NCI-H2081 treated with DMSO at 0.1 percent for 48 hours (cell line): ENCODE results near the gene CDK5R2.
A peak's percentile ranks its signal among the peaks of the same experiment; 100 is the strongest.

Source experiments
- DNase-seq: peaks from one replicate; lab custom pipeline; 2025; lab: John Stamatoyannopoulos, UW

Gene CDK5R2

DNA sequence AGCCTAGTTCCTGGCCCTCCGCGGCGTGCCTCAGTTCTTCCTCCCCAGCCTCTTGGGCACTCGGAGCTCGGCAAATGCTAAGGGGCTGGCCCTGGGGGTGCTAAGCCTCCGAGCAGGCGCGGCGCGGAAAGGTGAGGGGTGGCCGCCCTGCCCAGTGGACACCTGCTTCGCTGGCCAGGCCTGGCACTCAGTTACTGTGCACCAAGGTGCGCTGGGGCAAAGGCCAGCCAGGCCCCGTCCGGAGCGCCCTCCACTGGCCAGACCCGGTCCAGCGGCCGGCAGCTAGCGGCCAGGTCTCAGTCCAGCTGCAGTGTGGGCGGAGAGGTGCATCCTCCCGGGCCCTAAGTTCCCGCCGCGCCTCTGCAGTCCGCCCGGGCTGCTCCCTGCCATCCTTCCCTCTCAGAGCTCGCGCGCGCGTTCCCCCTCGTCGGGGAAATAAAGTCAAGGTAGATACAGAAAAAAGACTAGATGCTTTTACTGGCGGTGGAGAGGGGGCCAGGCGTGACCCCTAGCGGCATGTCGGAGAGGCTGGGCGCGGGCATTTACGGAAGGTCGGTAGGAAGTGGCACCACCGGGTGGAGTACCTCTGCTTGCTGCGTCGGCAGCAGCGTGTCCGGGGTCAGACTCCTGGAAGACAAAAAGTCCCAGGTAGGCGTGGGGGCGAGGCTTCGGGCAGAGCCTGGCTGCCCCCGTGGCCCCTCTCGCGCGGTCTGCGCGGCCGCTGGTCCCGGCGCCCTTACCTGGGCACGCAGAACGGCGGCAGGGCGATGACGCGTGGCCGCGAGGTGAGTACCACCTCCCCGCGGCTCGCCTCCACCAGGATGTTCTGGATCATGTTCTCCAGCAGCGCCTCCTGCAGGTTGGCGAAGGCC lies 43.2 kb downstream of the CDK5R2 start:
- peak; percentile 38 for DNase-seq

DNA sequence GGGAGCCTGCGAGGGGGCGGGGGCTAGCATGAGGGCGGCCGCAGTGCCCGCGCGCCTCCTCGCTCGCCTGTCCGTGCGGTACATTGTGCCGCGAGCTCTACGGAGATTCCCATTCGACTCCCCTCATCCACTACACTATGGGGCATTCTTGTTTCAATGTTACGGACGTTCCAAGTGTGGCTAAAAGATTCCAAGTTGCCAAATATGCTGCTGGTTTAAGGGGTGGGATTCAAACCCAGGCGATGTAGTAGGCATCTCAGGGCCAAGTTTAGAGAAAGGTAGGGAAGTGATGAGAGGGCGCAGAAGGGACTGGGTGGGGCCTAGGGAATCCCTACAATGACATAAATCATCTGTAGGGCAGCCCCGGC lies 43.8 kb downstream of the CDK5R2 start:
- DNase-seq: no peak

DNA sequence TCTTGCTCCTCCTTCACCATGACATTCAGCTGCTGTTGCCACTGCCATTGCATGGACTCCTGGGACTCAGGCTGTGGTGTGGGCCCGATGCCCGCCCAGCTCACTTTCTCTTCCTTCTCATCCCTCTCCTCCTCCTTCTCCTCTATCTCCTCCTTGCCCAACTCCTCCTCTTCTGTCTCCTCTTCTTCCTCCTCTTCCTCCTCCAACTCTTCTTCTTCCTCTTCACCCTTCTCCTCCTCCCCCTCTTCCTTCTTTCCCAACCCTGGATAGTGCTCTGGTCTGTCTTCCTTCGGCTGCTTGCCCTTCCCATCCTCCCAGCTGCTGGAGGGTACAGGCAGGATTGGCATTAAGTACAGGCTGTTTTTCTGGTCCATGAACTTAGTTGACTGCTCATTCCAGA lies 44.5 kb downstream of the CDK5R2 start:
- no peak for DNase-seq

DNA sequence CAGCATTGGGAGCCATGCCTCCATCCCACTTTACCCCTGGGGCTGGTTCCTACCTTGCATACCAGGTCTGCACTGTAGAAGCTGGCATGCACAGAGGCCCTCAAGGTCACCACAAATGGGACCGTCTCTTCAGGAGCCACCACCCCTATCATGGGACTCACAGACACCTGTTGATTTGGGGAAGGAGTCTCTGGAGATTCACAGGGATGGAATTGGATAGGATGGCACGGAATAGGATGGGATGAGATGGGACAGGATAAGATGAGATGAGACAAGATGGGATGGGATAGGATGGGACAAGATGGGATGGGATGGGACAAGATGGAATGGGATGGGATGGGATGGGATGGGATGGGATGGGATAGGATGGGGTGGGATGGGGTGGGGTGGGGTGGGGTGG lies 49.8 kb downstream of the CDK5R2 start:
- no peak for DNase-seq

DNA sequence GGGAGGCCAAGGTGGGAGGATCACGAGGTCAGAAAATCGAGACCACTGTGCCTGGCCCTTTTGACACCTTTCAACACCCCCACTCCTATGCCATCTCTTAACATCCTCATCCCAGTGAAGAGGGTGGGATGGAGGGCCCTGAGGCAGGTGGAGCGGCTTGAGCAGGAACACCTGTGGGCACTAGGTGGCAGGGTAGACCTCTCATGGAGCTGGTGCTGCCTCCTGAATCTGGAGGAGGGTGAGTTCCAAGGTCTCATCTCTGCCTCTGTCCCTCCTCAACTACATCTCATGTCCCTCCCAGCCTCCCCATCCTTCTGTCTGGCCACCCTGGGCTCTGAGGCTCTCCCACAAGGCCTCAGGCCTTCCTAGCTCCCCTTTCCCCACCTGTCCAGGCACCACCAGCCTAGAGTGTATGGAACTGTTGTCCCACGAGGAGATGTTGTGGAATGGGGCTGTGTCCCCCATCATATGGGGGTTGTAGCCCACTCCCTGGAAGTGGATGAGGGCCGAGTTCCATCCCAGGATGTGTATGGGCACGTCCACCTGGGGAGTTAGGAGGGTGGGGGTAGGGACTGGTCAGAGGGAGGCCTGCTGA lies 50.8 kb downstream of the CDK5R2 start:
- DNase-seq: no peak

DNA sequence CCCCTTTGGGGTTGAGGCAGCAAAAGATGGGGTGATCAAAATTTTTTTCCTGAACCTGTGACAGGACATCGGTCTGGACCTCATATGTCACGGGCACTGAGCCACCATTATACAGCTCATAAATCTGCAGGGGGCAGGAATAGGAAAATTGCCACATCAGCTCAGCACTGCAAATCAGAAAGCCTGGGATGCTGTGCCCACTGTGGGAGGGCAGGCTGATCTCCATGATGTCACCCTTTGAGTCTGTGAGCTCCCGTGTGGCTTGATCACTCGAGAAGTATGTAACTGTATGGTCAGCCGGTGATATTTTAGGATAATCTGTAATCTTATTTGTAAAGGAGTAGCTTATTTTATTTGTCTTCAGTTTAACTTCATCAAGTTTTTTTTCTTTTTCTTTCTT lies 51.4 kb downstream of the CDK5R2 start:
- DNase-seq: no peak
